B cell (primary cell): Measurements from ENCODE around the gene ELMO1. TPM values are rescaled to one million over a fixed set of nuclear protein-coding genes. Genes with fewer than 3 reads are reported as not detected.

Experiments
- ATAC-seq: fragments of 200-7000 bp; cut with Tn5 transposase; one replicate; pipeline ENCODE4 v1.10.0; 2021; ENCODE audit warnings: low read depth, mild to moderate bottlenecking, moderate number of reproducible peaks, moderate library complexity
- CTCF ChIA-PET: fragments of 350-600 bp; sonication (Branson Sonifier 250); formaldehyde crosslinking; loops from one replicate; lab custom pipeline; 2021; ENCODE audit warnings: antibody characterized with exemption, inconsistent platforms; lab: Charles Lee
- POLR2A ChIA-PET: fragments of 350-600 bp; sonication (Branson Sonifier 250); formaldehyde crosslinking; loops from one replicate; lab custom pipeline; 2021; ENCODE audit warnings: antibody characterized with exemption; lab: Charles Lee
- DNase-seq: peaks from one replicate; pipeline ENCODE4 v3.0.0; 2013
- H2AFZ ChIP-seq: 2 replicates; pipeline ENCODE4 v1.6.1; 2012; ENCODE audit warnings: mild to moderate bottlenecking, low read depth, low read length; ENCODE audit not compliant: insufficient read depth, poor library complexity, severe bottlenecking
- H3K27ac ChIP-seq, 2 donors: 1 replicate in 1 of 2; 2 replicates in 1 of 2; pipeline ENCODE4 v1.5.1; 2012 to 2013; ENCODE audit warnings: low read length in 2 of 2, mild to moderate bottlenecking in 2 of 2, moderate library complexity in 1 of 2
- H3K27me3 ChIP-seq, 4 experiments: fragments of 200-600 bp in 1 of 4; sonication (generic) in 1 of 4; replicated peaks in 1 of 4; 1 replicate in 2 of 4; 2 replicates in 2 of 4; pipeline versions ENCODE4 v1.6.1 to v1.7.0; 2013 to 2016; ENCODE audit warnings: low read length in 3 of 4, mild to moderate bottlenecking in 2 of 4, mixed read lengths in 1 of 4, moderate library complexity in 1 of 4; ENCODE audit not compliant: insufficient read depth in 4 of 4, control insufficient read depth in 3 of 4; ENCODE audit errors: control extremely low read depth in 1 of 4
- H3K36me3 ChIP-seq, 2 experiments: replicated peaks in 1 of 2; 1 replicate in 1 of 2; 2 replicates in 1 of 2; pipeline versions ENCODE4 v1.6.1 to v1.7.1; 2013; ENCODE audit warnings: low read length in 1 of 2; ENCODE audit not compliant: insufficient read depth in 2 of 2, control insufficient read depth in 1 of 2; ENCODE audit errors: control extremely low read depth in 1 of 2, extremely low read depth in 1 of 2
- H3K4me1 ChIP-seq, 2 donors: fragments of 200-600 bp in 1 of 2; sonication (generic) in 1 of 2; 1 replicate in 1 of 2; 2 replicates in 1 of 2; pipeline versions ENCODE4 v1.5.1 to v1.6.1; 2013 to 2017; ENCODE audit warnings: low read length in 2 of 2; ENCODE audit not compliant: control insufficient read depth in 2 of 2, insufficient read depth in 2 of 2
- H3K4me2 ChIP-seq: replicated peaks from 2 replicates; pipeline ENCODE3; 2012; ENCODE audit warnings: mild to moderate bottlenecking, low read depth, low read length; ENCODE audit not compliant: poor library complexity, severe bottlenecking
- H3K4me3 ChIP-seq, 5 experiments: fragments of 200-600 bp in 1 of 5; sonication (generic) in 1 of 5; 1 replicate in 3 of 5; 2 replicates in 2 of 5; pipeline versions ENCODE4 v1.5.1 to v1.7.0; 2011 to 2016; ENCODE audit warnings: low read length in 4 of 5, mild to moderate bottlenecking in 4 of 5, low read depth in 2 of 5, control low read depth in 1 of 5, moderate library complexity in 1 of 5; ENCODE audit not compliant: insufficient read depth in 1 of 5; ENCODE audit errors: control extremely low read depth in 1 of 5, extremely low read depth in 1 of 5
- H3K79me2 ChIP-seq: fragments of 200-600 bp; sonication (generic); one replicate; pipeline ENCODE4 v1.6.0; 2016; ENCODE audit warnings: low read length; ENCODE audit not compliant: control insufficient read depth, insufficient read depth
- H3K9ac ChIP-seq: fragments of 200-600 bp; sonication (generic); 2 replicates; pipeline ENCODE4 v1.6.1; 2017; ENCODE audit warnings: mild to moderate bottlenecking, low read length, moderate library complexity
- H3K9me3 ChIP-seq, 3 donors: one replicate each; pipeline versions ENCODE4 v1.6.1 to v1.7.1; 2013; ENCODE audit warnings: low read length in 2 of 3; ENCODE audit not compliant: control insufficient read depth in 2 of 3, insufficient read depth in 1 of 3; ENCODE audit errors: control extremely low read depth in 1 of 3
- H4K20me1 ChIP-seq: 2 replicates; pipeline ENCODE4 v1.6.0; 2012; ENCODE audit warnings: mild to moderate bottlenecking, low read length; ENCODE audit not compliant: insufficient read depth, control insufficient read depth, poor library complexity, severe bottlenecking
- H3K27ac Mint-ChIP-seq: one replicate; pipeline ENCODE4 v1.8.0; 2021; ENCODE audit warnings: mixed read lengths
- H3K27me3 Mint-ChIP-seq: one replicate; pipeline ENCODE4 v1.8.0; 2021; ENCODE audit warnings: mixed read lengths
- H3K4me1 Mint-ChIP-seq: one replicate; pipeline ENCODE4 v1.8.0; 2021; ENCODE audit warnings: mixed read lengths
- H3K4me3 Mint-ChIP-seq: one replicate; pipeline ENCODE4 v1.8.0; 2021; ENCODE audit warnings: mixed read lengths
- H3K9me3 Mint-ChIP-seq: one replicate; pipeline ENCODE4 v1.8.0; 2022; ENCODE audit warnings: mixed read lengths; ENCODE audit not compliant: insufficient read depth
- CTCF ChIP-seq: fragments of 200-600 bp; IDR thresholded peaks from one replicate; pipeline ENCODE4 v1.8.0; 2022; ENCODE audit warnings: antibody characterized with exemption, mild to moderate bottlenecking
- EZH2 ChIP-seq: IDR thresholded peaks from 2 replicates; pipeline ENCODE4 v1.6.1; 2012; ENCODE audit warnings: borderline replicate concordance, low read depth, mild to moderate bottlenecking, moderate library complexity, low read length; ENCODE audit not compliant: insufficient read depth, poor library complexity, severe bottlenecking
- WGBS: methylation state at CpG from one replicate; pipeline ENCODE4 v1.1.5; 2013; ENCODE audit warnings: missing lambda C conversion rate; ENCODE audit not compliant: insufficient coverage; 5-methylcytosine and 5-hydroxymethylcytosine counted together
- intact Hi-C: fragments of 100-400 bp; cut with micrococcal nuclease; formaldehyde crosslinking; loops from one replicate; pipeline ENCODE4 v1.10.0; 2022
- polyA plus RNA-seq: library from polyadenylated mRNA; depleted of rRNA; stranded (reverse); fragments of >200 nt; gene quantifications from 2 replicates; pipeline ENCODE4 v1.2.3, GENCODE V29; 2012
- total RNA-seq, 2 donors: library from RNA; stranded (reverse); fragments of 120-200 nt in 1 of 2; gene quantifications; 1 replicate in 1 of 2; 2 replicates in 1 of 2; pipeline versions ENCODE4 v1.2.3 to v1.2.4, GENCODE V29; 2013 to 2022

Gene ELMO1
- total and polyA plus RNA-seq, 2 donors (not counting 1 experiment from before 2014, with no cell fraction given): 44.7 to 177 TPM

GRCh38 chr7:37224746-37225145 is 223.9 kb downstream of the ELMO1 start:
- Histone ChIP-seq H3K4me1 (no peaks in the 10 kb centered on the region), H3K27me3 (no peaks in the 10 kb centered on the region), H3K36me3 (peaks cover 12 to 33% of the 10 kb centered on the region in 2 experiments), H3K79me2 (no peaks in the 10 kb centered on the region), H2AFZ (no peak overlapping the region), H3K4me2 (no peak overlapping the region), H3K9ac (no peak overlapping the region), H4K20me1 (peaks cover 8% of the 10 kb centered on the region), H3K9me3 (no peaks in the 10 kb centered on the region), H3K4me3 (no peak overlapping the region), H3K27ac (no peak overlapping the region)
- Mint-ChIP-seq H3K27me3 (no peaks in the 10 kb centered on the region), H3K9me3 (no peaks in the 10 kb centered on the region), H3K4me3 (no peak overlapping the region), H3K4me1 (no peaks in the 10 kb centered on the region), H3K27ac (no peak overlapping the region)
- CTCF ChIA-PET: interaction anchor here (0.8 to 3.7 kb wide), 7 partner anchors 9 to 271 kb away, joined by 3 to 13 read pairs (median 4); no protein-coding TSS in a partner anchor
- intact Hi-C loops: no loop called here
- WGBS: 96% methylated on average over 10 of the region's 10 CpGs
- POLR2A ChIA-PET: no interaction called here
- ATAC-seq (no peak), DNase-seq (no peak)
- TF ChIP-seq CTCF (no peak), EZH2 (no peak)

DNA sequence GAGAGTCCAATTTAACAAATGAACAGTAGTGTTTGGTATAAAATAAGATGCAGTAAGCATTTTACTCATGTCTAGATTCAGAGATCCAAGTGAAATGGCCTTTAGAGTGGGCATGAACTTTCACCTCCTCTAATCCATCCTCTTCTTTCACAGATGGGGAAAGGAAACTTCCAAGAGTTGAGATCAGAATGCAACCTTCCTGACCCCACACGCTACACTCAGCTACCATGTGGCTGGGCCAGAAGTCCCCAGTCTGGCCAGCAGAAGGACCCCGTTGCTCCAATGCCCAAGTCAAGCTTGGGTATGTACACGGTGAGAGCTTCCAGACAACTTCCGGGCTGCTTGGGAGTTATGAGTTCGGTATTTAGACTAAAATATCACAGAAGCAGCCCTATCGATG is 228.0 kb downstream of the ELMO1 start:
- Histone ChIP-seq H3K4me3 (no peak overlapping the region), H2AFZ (no peak overlapping the region), H3K27me3 (no peaks in the 10 kb centered on the region), H3K9ac (no peak overlapping the region), H3K27ac (no peak overlapping the region), H3K9me3 (no peaks in the 10 kb centered on the region), H3K79me2 (no peaks in the 10 kb centered on the region), H4K20me1 (peaks cover 4% of the 10 kb centered on the region), H3K4me1 (no peaks in the 10 kb centered on the region), H3K36me3 (peaks cover 12 to 63% of the 10 kb centered on the region in 2 experiments), H3K4me2 (no peak overlapping the region)
- ATAC-seq (no peak), DNase-seq (no peak)
- Mint-ChIP-seq H3K27ac (no peak overlapping the region), H3K4me3 (no peak overlapping the region), H3K4me1 (no peaks in the 10 kb centered on the region), H3K27me3 (no peaks in the 10 kb centered on the region), H3K9me3 (no peaks in the 10 kb centered on the region)
- WGBS: 100% methylated on average over 2 of the region's 6 CpGs
- ChIA-PET CTCF (interaction anchor here (0.6 to 2.1 kb wide), 5 partner anchors 13 to 287 kb away, joined by 3 to 8 read pairs (median 4); no protein-coding TSS in a partner anchor), POLR2A (no interaction called here)
- TF ChIP-seq CTCF (no peak), EZH2 (no peak)
- intact Hi-C loops: no loop called here
